GM18873 (cell line): ENCODE measurements around the gene C2orf92.
A peak's percentile ranks its signal among the peaks of the same experiment; 100 is the strongest.
"Not testable (repeated sequence)": the region's sequence is repeated elsewhere in the genome, so short reads cannot be mapped to it uniquely, and the experiment has no call there.

Source experiments
- ATAC-seq: cut with Tn5 transposase; IDR thresholded peaks from one replicate; pipeline ENCODE4 v1.9.1; 2021; ENCODE audit warnings: mild to moderate bottlenecking, moderate library complexity, moderate number of reproducible peaks; ENCODE audit not compliant: unreplicated experiment, low FRiP score

The C2orf92 gene

DNA sequence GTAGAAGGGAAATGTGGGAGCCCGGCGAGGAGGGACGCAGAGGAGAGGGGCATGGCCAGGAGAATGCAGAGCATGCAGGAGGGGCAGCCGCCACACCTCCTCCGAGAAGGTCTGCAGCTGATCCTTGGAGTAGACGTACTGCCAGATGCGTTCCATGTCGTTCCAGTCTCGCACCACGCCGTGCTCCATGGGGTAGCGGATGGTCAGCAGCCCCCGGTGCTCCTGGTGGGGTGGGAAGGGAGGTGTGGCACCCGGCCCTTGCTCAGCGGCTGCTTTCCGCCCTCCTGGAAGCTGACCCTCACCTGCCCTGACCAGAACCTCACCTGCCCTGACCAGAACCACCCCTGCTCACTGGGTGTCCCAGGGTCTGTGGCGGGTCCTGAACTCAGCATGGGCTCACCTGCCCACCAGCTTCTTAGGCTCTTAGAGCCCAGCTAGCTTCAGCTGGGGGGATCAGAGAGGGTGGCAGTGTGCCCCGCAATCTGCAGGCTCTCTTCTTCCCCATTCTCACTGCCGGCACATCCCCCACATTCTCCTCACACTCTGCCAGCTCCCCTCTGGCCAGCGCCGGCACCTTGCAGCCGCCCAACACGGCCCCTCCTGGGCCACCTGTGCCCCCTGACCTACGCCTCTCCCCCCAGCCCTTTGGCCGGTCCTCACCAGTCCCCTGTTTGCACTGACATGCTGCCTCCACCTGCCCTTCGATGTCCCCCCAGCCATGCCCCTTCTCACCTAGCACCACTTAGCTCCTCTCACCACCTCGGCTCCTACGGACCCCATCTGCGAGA, 10.1 kb upstream of the C2orf92 start:
- ATAC-seq, result no peak

DNA sequence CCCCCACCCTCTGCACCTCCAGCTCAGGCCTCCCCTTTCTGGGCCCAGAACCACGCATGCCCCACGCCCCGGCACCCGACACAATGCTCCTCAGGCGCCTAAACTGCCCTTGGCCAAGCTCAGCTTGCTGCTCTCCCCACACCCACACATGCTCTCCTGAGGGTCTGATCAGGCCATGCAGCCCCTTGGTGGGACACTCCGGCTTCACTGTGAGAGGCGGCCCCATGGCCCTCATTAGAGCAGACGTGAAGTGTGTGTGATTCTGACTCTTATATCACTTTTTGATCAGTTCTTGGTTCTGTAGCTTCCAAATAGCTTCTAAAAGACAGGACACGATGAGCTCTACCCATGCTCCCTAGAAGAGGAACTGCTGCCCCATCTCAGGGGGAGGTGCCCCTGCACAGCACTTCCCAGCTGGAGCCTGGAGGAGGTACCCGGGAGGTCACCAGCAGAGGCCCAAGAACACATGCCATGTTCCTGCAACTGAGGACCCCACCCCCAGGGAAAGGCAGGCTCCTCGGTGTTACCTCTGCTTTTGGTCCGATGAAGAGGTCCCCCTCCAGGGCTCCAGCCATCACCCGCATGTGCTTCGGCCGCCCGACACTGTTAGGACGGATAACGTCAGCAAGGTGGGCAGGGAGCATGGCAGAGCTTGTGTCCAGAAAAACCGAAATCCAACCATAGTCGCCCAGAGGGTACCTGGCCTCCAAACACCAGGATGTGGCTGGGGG, 9.3 kb upstream of the C2orf92 start:
- ATAC-seq, result no peak

DNA sequence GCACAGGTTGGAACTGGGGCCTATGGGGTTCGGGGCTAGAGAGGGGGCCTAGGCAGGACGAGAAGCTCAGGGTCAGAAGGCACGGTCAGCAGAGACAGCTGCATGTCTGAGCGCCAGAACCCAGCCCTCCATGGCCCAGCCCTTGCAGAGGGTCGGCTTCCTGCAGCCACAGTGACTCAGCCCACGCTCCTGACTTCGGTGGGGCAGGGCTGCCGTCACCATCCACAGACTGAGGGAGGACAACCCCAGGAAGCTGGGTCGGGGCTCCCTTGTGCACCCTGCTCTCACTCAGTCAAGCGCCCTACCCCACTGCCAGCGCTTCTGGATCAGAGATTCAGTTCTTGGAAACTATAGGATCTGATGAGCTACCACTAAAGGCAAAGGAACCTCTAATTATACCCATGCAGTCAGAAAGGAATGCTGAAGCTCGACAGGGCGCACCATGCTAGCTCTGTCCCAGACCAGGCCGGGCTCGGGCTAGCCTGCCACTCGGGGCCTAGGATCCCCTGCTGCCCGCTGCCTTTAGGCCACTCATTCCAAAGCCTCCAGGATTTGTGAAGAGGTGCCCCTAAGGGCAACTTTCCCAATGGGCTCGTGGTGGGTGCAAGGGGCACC, 8.6 kb upstream of the C2orf92 start:
- ATAC-seq, result no peak

DNA sequence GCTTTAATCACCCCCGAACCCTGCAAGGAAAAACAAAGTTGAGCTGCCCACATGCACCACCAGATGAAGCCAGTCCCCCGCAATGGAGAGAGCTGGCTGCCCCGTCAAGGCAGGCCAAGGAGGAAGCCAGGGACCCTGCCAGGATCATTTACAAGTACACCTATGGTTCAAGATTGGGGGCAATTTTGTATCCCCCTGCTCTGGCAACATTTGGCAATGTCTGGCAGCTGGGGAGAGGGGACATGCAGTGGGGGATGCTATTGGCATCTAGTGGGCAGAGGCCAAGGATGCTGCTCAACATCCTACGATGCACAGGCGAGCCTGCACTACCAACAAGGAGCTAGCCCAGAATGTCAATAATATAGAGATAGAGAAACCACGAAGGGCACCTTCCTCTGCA, 7.6 kb upstream of the C2orf92 start:
- ATAC-seq, result no peak

DNA sequence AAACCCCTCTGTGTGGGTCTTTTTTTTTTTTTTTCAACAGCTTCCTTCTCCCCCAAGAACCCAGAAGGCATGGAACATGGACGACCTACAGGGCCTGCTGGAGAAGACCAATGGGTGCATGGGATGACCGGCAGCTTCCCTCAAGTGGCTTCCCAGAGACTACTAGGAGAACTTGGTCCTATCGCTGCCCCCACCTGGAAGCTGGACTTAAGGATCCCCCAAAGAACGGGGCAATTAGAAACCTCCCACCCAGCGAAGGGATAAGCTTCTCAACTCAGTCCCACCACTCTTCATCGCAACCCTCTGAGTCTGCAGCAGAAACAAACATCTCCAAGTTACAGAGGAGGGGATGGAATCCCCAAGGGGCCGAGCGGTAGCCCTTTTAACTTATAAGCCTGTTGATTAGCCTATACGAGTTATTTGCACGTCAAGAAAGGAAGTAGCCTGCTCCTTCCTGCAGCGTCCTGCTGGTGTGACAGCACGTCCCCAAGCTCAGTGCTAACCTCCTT, 7.1 kb upstream of the C2orf92 start:
- no peak for ATAC-seq

DNA sequence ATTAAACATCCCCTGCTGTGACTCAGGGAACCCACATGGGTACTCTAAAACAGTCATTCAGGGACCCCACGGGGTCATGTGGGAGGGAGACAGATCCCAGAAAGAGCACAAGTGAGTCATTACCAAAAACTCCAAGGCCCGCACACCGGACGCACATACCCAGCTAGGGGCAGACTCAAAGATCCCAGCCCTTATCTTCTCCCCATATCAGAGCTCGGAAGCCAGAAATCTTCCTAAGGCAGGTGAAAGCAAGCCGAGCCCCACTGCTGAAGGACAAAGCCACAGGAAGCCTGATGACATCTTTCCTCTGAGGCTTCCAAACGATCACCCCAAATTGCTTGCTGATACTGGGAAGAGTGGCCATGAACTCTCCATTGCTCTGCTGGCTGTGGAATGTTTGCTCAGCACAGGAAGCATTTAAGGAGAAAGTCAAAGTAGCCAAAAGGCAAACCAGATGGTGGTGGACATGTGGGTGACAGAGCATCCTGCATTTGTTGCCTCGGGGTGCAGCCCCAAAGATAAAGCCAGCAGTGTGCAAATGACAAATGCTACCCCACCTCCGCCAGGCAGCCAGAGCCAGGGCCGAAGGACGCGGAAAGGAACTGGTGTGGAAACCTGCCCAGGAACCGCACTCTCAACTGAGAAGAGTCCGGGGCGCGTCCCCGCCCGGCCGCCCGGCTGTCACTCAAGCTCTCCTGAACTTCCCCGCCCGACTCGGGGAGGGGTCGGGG, 6.5 kb upstream of the C2orf92 start:
- ATAC-seq, result peak; percentile 27

DNA sequence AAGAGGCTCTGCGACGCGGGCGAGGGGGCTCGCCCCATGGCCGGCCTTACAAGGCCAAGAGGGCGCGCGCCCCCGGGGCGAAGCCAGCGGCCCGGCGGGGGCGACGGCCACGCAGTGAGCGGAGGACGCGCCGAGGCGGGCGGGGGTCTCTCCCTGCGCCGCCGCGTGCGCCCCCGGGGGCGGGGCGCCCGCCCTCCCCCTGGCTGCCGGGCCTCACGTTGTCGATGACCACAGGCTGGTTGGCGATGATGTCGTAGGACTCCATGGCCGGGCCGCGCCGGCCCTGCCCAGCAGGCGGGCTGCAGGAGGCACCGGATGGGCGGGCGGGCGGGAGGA, 5.9 kb upstream of the C2orf92 start:
- ATAC-seq, result no peak

DNA sequence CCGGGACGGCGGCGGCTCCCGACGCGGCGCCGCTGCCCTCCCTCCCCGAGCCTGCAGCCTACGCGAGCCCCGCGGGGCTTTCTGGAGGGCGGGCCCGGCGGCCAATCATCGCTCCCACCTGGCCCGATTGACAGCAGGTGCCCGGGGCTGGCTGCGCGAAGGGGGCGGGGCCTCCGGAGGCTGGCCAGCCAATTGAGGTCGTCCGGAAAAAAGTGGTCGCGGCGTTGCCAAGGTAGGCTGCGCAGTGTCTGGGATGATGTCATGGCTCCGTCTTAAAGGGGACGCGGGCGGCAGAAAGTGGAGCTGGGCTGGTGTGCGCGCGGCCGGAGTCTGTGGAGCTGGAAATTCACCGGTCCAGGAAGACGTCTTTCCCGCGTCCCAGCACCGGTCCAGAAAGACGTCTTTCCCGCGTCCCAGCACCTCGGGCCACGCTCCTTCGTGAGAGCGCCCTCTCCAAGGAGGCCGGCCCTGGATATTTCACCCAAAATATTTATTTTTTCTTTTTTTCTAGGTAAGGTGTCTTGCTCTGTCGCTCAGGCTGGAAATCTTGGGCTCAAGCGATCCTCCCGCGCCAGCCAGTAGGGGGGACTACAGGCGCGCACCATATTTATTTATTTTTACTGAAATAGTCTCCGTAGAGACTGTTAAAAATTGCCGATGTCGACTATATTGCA, 5.4 kb upstream of the C2orf92 start, which contains the start of gene ACTR1B:
ACTR1B (minus strand) TSS at position 83 of the 674 bp plus-strand sequence. CDS start 154 bp downstream, outside the sequence.
- peak; percentile 93 for ATAC-seq

DNA sequence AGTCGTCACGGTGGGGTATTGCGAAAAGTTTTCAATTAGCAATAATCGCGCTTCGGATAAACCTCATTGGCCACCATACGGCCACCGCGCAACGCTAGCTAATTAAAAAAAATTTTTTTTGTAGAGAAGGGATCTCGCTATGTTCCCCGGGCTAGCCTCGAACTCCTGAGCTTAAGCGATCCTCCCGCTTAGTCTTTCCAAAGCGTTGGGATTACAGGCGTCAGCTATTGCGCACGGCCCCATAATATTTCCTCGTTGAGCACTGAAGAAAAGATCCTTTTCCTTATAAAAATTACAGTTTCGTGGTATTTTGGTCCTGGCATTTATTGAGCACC, 4.9 kb upstream of the C2orf92 start:
- ATAC-seq, result no peak

DNA sequence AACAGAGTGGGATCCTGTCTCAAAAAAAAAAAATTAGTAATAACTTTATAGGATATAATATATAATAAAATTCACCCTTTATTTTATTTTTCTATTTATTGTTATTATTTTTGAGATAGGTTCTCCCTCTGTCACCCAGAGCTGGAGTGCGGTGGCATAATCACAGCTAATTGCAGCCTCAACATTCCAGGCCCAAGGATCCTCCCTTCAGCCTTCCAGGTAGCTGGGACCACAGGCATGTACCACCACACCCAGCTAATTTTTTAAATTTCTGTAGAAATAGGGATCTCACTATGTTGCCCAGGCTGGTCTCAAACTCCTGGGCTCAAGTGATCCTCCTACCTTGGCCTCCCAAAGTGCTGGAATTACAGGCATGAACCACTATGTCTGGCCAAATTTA, 958 bp downstream of the C2orf92 start:
- ATAC-seq, result no peak

DNA sequence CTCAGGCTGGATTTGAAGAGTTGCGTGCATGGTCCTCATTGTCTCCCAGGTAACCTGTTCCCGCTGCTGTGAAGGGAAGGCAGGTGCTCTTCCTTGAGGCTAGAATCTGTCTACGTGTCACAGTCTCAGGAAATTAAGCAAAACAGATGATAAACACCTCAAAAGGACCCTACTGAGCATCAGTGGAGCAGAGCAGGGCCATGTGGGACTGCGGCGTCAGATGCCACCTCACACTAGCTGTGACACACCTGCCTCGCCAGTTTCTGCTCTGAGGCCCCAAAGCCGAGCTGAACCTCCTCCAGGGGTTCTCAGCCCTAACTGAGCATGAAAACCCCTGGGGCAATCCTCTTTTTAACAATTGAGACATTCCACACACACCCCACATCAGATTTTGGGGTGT, 2.0 kb downstream of the C2orf92 start:
- no peak for ATAC-seq

DNA sequence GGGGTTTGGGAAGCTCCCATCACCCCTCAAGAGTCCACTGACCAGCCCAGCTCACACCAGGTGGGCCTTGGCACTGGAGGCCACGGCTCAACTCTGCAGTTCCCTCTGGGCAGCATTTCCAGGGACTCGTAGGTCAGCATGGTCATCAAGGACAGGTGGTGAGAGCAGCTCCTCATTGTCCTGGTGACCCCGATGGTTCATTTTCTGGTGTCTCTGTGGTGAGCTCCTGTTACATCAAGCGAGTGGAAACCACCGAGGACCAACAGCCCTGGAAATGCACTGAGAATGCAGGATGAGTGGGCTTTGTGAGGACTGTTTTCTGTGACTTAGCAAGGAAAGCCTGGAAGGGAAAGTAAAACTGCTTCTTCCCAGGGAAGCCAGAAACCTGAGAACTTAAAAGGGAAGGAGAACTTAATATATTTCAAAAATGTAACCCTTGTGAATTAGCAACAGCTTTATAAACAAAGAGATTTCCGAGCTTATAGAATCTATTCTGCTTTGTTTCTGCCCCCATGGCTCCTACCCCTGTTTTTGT, 3.2 kb downstream of the C2orf92 start:
- ATAC-seq, result not testable (repeated sequence)

DNA sequence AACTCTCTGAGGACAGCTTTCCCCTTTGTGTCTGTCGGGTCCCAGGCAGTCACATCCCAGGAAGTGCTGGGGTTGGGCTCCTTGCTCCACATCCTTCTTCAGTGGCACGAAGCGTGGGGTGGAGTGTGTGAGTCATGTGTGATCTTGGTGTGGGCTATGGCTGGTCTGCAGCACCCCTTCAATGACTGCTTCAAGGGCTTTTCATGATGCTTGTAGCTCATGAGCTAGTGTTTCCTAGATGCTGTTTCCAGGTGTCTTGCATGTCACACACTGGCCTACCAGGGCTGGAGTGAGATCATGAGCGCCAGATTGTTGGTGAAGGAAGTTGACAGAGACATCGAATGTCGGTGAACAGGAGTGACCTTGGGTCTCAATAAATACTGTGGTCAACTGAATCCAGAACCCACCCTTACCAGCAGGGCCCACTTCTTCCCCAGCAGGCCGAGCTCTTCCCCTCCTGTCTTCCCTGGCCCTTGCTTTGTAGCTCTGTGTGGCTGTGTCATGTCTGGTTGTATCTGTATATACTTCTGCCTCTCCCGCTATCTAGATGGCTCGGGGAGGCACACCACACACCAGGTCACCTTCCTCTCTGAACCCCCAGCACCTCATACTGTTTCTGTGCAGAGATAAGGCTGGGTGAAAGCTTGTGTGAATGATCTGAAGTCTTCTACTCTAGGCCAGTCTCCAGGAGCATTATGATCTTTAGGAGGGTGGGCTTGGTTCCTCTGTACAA, 3.8 kb downstream of the C2orf92 start:
- no peak for ATAC-seq

DNA sequence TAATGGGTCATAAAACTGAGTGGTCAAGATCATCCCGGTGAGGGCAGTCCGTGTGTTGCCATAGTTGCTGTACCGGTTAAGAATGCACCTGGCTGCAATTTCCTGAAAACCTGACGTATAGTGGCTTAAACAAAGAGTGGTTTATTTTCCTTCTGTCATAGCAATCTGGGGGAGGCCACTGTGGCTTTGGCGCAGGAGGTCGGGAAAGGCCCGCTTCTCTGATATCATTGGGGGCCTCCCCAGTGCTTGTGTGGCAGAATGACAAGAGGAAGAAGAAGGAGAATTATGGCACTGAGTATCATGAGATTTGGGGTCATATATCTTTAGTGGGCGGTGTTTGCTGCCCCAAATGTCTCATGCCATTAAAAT, 4.4 kb downstream of the C2orf92 start:
- no peak for ATAC-seq

DNA sequence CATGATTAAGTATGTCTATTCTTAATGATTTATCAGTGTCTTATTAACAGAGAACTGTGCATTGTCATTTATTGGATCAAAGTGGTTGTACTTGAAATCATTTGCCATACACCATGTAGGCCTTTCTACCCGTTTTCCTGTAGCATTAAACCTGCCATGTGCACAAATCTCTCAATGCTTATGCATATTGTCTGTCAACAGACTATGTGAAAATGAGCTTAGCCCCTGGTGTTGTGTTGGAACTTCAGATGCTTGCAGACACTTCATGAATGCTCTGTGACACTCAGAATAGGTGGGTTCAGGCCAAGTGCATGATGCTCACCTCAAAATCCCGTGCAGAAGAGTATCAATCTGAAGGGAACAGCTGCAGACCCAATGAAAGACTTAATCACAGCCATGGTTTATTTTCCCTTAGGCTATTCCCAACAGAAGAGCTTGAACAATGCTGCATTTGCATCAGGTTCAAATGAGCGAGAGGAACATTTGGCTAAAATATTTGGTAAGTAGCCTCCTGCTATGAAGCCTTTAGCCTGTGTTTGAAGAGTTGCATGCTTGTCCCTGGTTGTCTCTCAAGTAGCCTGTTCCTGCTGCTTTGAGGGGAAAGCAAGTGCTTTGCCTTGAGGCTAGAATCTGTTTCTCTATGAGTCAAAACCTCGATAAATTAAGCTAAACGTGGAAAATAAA, 6.1 kb downstream of the C2orf92 start:
- ATAC-seq, result no peak

DNA sequence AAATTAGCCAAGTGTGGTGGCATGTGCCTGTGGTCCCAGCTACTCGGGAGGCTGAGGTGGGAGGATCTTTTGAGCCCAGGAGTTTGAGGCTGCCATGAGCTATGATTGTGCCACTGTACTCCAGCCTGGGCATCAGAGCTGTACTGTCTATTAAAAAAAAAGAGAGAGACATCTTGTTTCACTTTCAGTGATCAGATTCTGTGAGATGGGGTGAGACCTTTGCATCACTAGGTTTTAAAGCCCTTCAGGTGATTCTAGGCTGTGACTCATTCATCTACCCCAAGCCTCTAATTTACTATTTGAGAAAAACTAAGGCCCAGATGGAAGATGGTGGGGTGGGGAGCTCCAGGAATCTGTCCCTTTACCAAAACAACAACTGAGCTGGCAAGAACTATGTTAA, 7.1 kb downstream of the C2orf92 start:
- ATAC-seq, result no peak

DNA sequence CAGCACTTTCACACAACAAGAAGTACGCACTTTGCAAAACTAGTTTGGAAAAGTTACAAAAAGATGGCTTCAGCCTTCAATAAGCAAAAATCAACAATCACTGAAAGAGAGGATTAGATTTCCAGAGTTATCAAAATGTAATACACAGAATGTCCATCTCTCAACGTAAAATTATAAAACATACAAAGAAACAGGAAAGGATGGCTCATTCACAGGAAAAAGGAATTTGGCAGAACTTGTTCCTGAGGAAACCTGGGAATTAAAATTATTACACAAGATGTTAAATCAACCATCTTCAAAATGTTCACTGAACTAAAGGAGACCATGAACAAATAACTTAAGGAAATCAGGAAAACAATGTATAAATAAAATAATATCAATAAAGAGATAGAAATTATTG, 8.0 kb downstream of the C2orf92 start:
- ATAC-seq, result no peak

DNA sequence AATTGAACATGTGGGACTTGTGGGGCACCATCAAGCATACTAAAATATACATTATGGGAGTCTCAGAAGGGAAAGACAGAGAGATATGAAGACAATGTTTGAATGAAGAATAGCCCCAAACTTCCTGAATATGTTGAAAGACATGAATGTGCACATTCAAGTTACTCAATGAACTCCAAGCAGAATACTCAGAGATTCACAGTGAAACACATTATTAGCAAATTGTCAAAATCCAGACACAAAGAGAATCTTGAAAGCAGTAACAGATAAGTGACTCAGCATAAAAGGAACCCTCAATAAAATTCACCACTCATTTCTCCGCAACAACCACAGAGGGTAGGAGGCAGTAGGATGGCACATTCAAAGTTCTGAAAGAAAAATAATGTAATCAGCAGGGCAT, 8.8 kb downstream of the C2orf92 start:
- ATAC-seq, result no peak

DNA sequence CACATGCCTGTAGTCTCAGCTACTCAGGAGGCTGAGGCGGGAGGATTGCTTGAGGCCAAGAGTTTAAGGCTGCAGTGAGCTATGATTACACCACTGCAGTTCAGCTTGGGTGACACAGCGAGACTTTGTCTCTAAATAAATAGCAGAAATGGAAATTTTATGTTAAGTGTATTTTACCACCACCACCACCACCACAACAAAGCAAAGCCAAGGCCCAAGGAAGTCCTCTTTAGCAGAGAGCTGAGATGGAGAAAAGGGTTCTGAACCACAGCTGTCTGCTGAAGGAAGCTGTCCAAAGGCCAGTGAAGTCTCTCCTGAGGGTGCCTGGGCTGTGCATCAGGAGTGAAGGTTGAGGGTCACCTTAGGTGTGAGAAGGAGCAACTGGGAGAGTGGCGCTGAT, 17.7 kb downstream of the C2orf92 start:
- ATAC-seq, result not testable (repeated sequence)
